ENCODE data around the gene HIBADH. TPM values are rescaled to one million over a fixed set of nuclear protein-coding genes. Genes with fewer than 3 reads are reported as not detected.

HIBADH gene
- total and polyA plus RNA-seq, 2 of the 4 experiments (the other 2 are of a cell fraction), result 36.6 to 52.5 TPM

DNA sequence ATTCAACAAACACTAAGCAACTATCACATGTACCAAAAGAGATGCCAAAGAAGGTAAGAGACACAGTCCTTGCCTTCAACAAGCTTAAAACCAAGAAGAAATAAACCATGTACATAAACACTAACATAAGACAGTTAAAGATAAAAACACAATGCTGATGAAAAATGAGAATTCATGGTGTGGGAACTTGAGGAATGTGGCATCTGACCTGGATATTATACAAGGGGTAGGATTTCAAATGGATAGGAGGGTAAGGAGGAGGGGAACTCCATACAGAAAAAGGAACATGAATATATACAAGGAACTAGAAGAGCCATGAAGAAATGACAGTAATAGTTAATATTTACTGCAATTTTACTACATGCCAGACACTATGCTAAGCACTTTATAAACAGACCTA, 11.0 kb downstream of the HIBADH start:
- DNase-seq, result peak; percentile 49
- Histone ChIP-seq H3K79me1 (ENCODE audit: low read depth in 1 of 2, low read length in 2 of 2) (peaks cover 3 to 16% of the 10 kb centered on the region in 2 experiments; a peak in 3 of 4 replicates), H3K36me3 (ENCODE audit: control insufficient read depth, insufficient read depth, low read length) (peaks cover 2% of the 10 kb centered on the region; the same call in 1 of the 2 replicates), H3K9me3 (ENCODE audit: control insufficient read depth, insufficient read depth, low read length) (no peaks in the 10 kb centered on the region), H3K27me3 (ENCODE audit: control insufficient read depth, insufficient read depth, low read length) (no peaks in the 10 kb centered on the region), H2BK15ac (ENCODE audit: low read depth, low read length) (no peak overlapping the region), H3K9me1 (ENCODE audit: insufficient read depth, low read length) (peaks cover 4% of the 10 kb centered on the region; the same call in 1 of the 2 replicates), H4K20me1 (ENCODE audit: insufficient read depth, low read length) (no peaks in the 10 kb centered on the region), H3K9ac (ENCODE audit: low read depth, low read length) (no peak overlapping the region), H3K4me3 (ENCODE audit: insufficient read depth, low read depth, low read length) (no peak overlapping the region), H3K27ac (ENCODE audit: insufficient read depth, low read length) (no peak overlapping the region), H3K56ac (ENCODE audit: extremely low read depth, insufficient read depth, low read length) (no peak overlapping the region), H3K4ac (ENCODE audit: low read depth, low read length) (no peak overlapping the region), H3K18ac (ENCODE audit: low read depth, low read length) (no peak overlapping the region), H4K5ac (ENCODE audit: low read depth, low read length) (no peak overlapping the region), H2BK5ac (ENCODE audit: low read depth, low read length, poor library complexity, severe bottlenecking) (no peak overlapping the region), H3K14ac (replicated peaks; ENCODE audit: low read depth, low read length) (no peak overlapping the region), H2AK5ac (ENCODE audit: low read depth, low read length) (no peak overlapping the region), H4K8ac (ENCODE audit: low read depth in 2 of 2, low read length in 2 of 2) (no peak overlapping the region), H4K91ac (ENCODE audit: insufficient read depth, low read depth, low read length) (no peak overlapping the region), H3K23ac (ENCODE audit: low read depth, low read length) (no peak overlapping the region), H3K4me1 (ENCODE audit: control insufficient read depth, insufficient read depth, low read length) (peaks cover 5% of the 10 kb centered on the region), H2AK9ac (replicated peaks; ENCODE audit: low read depth, low read length, poor library complexity) (no peak overlapping the region), H3K4me2 (ENCODE audit: low read depth, low read length) (no peak overlapping the region), H2BK20ac (ENCODE audit: low read depth, low read length) (no peak overlapping the region), H2AFZ (replicated peaks; ENCODE audit: low read length, poor library complexity) (no peak overlapping the region), H2BK120ac (ENCODE audit: low read depth, low read length) (no peak overlapping the region)
- peak; percentile 88 for ATAC-seq (ENCODE audit: low read depth)
- no TSS peak for BruUV-seq (replicated peaks)
- ChIA-PET POLR2A (ENCODE audit: unreplicated experiment) (no interaction called here), CTCF (no interaction called here)
- in situ Hi-C loops (cut with MboI; ENCODE audit: low sequenced_read_pairs) (no loop called here), intact Hi-C loops (cut with micrococcal nuclease) (no loop called here), dilution Hi-C loops (cut with HindIII; ENCODE audit: low sequenced_read_pairs, unreplicated experiment) (no loop called here)
- TF ChIP-seq CEBPB (IDR thresholded peaks at IDR 0.05; ENCODE audit: low read depth, low read length), result no peak
- no peak for TF ChIP-seq MAZ (IDR thresholded peaks at IDR 0.05; ENCODE audit: borderline replicate concordance, low read depth, low read length)
- no peak for TF ChIP-seq RCOR1 (IDR thresholded peaks at IDR 0.05; ENCODE audit: insufficient replicate concordance, low read length)
- TF ChIP-seq RAD21 (IDR thresholded peaks at IDR 0.05; ENCODE audit: low read length), result no peak
- TF ChIP-seq RFX5 (IDR thresholded peaks at IDR 0.05; ENCODE audit: low read depth, low read length), result no peak
- no peak for TF ChIP-seq MXI1 (IDR thresholded peaks at IDR 0.05; ENCODE audit: borderline replicate concordance, low read depth, low read length)
- TF ChIP-seq, protein P1, sequence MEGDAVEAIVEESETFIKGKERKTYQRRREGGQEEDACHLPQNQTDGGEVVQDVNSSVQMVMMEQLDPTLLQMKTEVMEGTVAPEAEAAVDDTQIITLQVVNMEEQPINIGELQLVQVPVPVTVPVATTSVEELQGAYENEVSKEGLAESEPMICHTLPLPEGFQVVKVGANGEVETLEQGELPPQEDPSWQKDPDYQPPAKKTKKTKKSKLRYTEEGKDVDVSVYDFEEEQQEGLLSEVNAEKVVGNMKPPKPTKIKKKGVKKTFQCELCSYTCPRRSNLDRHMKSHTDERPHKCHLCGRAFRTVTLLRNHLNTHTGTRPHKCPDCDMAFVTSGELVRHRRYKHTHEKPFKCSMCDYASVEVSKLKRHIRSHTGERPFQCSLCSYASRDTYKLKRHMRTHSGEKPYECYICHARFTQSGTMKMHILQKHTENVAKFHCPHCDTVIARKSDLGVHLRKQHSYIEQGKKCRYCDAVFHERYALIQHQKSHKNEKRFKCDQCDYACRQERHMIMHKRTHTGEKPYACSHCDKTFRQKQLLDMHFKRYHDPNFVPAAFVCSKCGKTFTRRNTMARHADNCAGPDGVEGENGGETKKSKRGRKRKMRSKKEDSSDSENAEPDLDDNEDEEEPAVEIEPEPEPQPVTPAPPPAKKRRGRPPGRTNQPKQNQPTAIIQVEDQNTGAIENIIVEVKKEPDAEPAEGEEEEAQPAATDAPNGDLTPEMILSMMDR (conservative IDR thresholded peaks at IDR 0.05; ENCODE audit: low read depth, low read length), result no peak
- TF ChIP-seq BHLHE40 (IDR thresholded peaks at IDR 0.05; ENCODE audit: low read depth, low read length), result no peak
- no peak for TF ChIP-seq SMC3 (IDR thresholded peaks at IDR 0.05; ENCODE audit: low read depth, low read length)
- no peak for TF ChIP-seq FOS (IDR thresholded peaks at IDR 0.05; ENCODE audit: low read depth, low read length)
- TF ChIP-seq NFE2L2 (IDR thresholded peaks at IDR 0.05; ENCODE audit: low read depth, low read length), result no peak
- TF ChIP-seq CHD1 (IDR thresholded peaks at IDR 0.05; ENCODE audit: low read depth, low read length), result no peak
- TF ChIP-seq, protein P2, sequence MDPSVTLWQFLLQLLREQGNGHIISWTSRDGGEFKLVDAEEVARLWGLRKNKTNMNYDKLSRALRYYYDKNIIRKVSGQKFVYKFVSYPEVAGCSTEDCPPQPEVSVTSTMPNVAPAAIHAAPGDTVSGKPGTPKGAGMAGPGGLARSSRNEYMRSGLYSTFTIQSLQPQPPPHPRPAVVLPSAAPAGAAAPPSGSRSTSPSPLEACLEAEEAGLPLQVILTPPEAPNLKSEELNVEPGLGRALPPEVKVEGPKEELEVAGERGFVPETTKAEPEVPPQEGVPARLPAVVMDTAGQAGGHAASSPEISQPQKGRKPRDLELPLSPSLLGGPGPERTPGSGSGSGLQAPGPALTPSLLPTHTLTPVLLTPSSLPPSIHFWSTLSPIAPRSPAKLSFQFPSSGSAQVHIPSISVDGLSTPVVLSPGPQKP (IDR thresholded peaks at IDR 0.05; ENCODE audit: borderline replicate concordance, low read depth, low read length), result no peak
- no peak for TF ChIP-seq MAFK (IDR thresholded peaks at IDR 0.05; ENCODE audit: low read depth, low read length)
- TF ChIP-seq, protein P3, sequence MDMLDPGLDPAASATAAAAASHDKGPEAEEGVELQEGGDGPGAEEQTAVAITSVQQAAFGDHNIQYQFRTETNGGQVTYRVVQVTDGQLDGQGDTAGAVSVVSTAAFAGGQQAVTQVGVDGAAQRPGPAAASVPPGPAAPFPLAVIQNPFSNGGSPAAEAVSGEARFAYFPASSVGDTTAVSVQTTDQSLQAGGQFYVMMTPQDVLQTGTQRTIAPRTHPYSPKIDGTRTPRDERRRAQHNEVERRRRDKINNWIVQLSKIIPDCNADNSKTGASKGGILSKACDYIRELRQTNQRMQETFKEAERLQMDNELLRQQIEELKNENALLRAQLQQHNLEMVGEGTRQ (IDR thresholded peaks at IDR 0.05; ENCODE audit: low read depth, low read length), result no peak
- TF ChIP-seq POLR2A (IDR thresholded peaks at IDR 0.05; ENCODE audit: low read depth, low read length), result no peak

Data from IMR-90 (cell line).